ENCODE data around the gene NEDD9.

Gene NEDD9

DNA sequence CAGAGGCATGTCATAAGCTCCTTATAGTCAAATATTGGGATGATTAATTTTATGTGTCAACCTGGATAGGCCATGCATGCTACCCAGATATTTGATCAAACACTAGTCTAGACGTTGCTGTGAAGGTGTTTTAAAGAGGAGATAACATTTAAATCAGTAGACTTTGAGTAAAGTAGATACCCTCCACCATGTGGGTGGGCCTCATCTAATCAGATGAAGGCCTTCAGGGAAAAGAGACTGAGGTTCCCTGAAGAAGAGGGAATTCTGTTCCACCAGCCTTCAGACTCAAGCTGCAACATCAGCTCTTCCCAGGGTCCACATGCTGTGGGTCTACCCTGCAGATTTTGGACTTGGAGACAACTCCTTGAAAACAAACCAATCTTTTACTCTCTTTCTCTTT is 11.4 kb upstream of the NEDD9 start:
- DNase-seq (ENCODE audit: low spot score) (no peak), ATAC-seq (ENCODE audit: low read depth) (no peak)
- no peaks in the 10 kb centered on the region for H3K36me3 ChIP-seq (ENCODE audit: low read depth)
- H3K4me1 ChIP-seq (ENCODE audit: insufficient read depth, poor library complexity, severe bottlenecking): no peaks in the 10 kb centered on the region
- H3K27me3 ChIP-seq (ENCODE audit: insufficient read depth, poor library complexity, severe bottlenecking): no peaks in the 10 kb centered on the region
- H3K4me3 ChIP-seq (ENCODE audit: severe bottlenecking): no peak overlapping the region
- no peaks in the 10 kb centered on the region for H3K9me3 ChIP-seq (ENCODE audit: severe bottlenecking)
- TF ChIP-seq, protein P1, sequence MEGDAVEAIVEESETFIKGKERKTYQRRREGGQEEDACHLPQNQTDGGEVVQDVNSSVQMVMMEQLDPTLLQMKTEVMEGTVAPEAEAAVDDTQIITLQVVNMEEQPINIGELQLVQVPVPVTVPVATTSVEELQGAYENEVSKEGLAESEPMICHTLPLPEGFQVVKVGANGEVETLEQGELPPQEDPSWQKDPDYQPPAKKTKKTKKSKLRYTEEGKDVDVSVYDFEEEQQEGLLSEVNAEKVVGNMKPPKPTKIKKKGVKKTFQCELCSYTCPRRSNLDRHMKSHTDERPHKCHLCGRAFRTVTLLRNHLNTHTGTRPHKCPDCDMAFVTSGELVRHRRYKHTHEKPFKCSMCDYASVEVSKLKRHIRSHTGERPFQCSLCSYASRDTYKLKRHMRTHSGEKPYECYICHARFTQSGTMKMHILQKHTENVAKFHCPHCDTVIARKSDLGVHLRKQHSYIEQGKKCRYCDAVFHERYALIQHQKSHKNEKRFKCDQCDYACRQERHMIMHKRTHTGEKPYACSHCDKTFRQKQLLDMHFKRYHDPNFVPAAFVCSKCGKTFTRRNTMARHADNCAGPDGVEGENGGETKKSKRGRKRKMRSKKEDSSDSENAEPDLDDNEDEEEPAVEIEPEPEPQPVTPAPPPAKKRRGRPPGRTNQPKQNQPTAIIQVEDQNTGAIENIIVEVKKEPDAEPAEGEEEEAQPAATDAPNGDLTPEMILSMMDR (IDR thresholded peaks at IDR 0.05; ENCODE audit: poor library complexity, severe bottlenecking): no peak
- H3K27ac ChIP-seq (ENCODE audit: poor library complexity, severe bottlenecking): no peak overlapping the region

DNA sequence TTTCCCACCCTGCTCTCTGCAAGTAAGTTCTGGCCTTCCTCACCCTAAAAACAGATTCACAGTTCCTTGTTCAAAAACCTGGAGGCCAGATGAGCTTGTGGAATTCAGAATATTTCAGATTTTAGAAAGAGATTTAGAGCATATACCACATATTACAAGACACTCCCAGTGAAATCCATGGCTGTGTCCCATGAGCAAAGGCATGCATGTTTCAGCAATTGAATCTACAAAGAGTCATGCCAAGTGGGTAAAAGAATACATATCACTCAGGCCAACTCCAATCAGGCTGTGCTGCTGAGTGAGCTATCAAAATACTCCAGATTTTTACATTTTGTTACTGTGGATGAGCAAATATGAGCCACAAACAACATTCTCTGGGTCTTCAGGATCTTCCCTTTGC is 10.2 kb upstream of the NEDD9 start:
- no peaks in the 10 kb centered on the region for H3K36me3 ChIP-seq (ENCODE audit: low read depth)
- H3K27ac ChIP-seq (ENCODE audit: poor library complexity, severe bottlenecking): no peak overlapping the region
- H3K4me1 ChIP-seq (ENCODE audit: insufficient read depth, poor library complexity, severe bottlenecking): no peaks in the 10 kb centered on the region
- H3K9me3 ChIP-seq (ENCODE audit: severe bottlenecking): no peaks in the 10 kb centered on the region
- H3K4me3 ChIP-seq (ENCODE audit: severe bottlenecking): no peak overlapping the region
- TF ChIP-seq, protein P1 (IDR thresholded peaks at IDR 0.05; ENCODE audit: poor library complexity, severe bottlenecking): no peak
- no peak for DNase-seq (ENCODE audit: low spot score)
- no peaks in the 10 kb centered on the region for H3K27me3 ChIP-seq (ENCODE audit: insufficient read depth, poor library complexity, severe bottlenecking)
- no peak for ATAC-seq (ENCODE audit: low read depth)

DNA sequence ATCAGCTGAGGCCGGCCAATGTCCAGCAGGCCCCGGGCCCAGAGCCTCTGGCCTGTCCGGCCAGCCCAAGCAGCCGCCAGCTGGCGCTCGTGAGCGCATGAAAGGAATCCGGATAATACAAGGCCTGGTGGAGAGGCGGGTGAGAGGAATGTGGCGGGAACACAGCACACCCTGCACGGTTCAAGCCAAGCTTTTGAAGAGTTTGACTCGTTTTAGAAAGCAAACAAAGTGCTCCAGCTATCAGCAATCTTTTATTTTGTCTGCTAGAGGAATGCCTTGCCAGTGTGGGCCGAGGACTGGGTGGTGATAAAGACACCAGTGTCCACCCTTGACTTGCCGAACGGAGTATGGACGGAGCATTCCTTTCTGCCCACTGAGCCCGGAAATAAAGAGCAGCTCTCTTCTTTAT is 9.3 kb upstream of the NEDD9 start:
- DNase-seq (ENCODE audit: low spot score): no peak
- no peak overlapping the region for H3K4me3 ChIP-seq (ENCODE audit: severe bottlenecking)
- no peaks in the 10 kb centered on the region for H3K9me3 ChIP-seq (ENCODE audit: severe bottlenecking)
- no peaks in the 10 kb centered on the region for H3K36me3 ChIP-seq (ENCODE audit: low read depth)
- no peaks in the 10 kb centered on the region for H3K27me3 ChIP-seq (ENCODE audit: insufficient read depth, poor library complexity, severe bottlenecking)
- no peak for ATAC-seq (ENCODE audit: low read depth)
- TF ChIP-seq, protein P1 (IDR thresholded peaks at IDR 0.05; ENCODE audit: poor library complexity, severe bottlenecking): no peak
- H3K27ac ChIP-seq (ENCODE audit: poor library complexity, severe bottlenecking): no peak overlapping the region
- no peaks in the 10 kb centered on the region for H3K4me1 ChIP-seq (ENCODE audit: insufficient read depth, poor library complexity, severe bottlenecking)

DNA sequence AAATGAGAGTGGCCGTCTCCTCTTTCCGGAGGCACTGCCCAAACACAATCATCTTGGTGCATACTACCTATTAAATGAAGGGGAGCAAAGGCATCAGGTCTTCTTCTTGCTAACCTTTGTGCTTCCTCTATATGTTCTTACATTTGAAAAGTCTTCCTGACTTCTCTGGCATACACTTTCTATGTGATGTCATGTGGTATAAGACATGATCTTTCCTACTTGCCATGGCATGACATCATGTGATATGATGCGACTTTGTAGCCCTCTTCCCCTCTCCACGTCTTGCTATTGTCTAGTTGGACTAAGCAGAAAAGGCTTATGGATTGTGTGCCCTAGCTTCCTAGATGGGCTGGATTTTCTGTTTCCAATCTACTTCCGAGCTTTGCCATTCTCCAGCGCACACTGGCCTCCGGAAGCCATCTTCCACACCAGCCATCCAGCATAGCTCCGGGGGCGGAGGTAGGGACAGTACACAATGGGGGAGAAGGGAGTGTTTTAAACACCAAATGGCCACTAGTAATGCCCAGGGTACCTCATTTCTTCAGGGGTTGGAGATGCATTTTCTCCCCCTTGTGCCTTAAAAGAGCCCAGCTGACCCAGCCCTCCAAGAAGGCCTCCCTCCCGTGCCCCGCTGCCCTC is 8.8 kb upstream of the NEDD9 start:
- DNase-seq (ENCODE audit: low spot score) (no peak), ATAC-seq (ENCODE audit: low read depth) (no peak)
- no peaks in the 10 kb centered on the region for H3K9me3 ChIP-seq (ENCODE audit: severe bottlenecking)
- H3K4me1 ChIP-seq (ENCODE audit: insufficient read depth, poor library complexity, severe bottlenecking): peaks cover 2% of the 10 kb centered on the region
- TF ChIP-seq, protein P1 (IDR thresholded peaks at IDR 0.05; ENCODE audit: poor library complexity, severe bottlenecking): no peak
- no peaks in the 10 kb centered on the region for H3K36me3 ChIP-seq (ENCODE audit: low read depth)
- H3K27me3 ChIP-seq (ENCODE audit: insufficient read depth, poor library complexity, severe bottlenecking): no peaks in the 10 kb centered on the region
- no peak overlapping the region for H3K27ac ChIP-seq (ENCODE audit: poor library complexity, severe bottlenecking)
- no peak overlapping the region for H3K4me3 ChIP-seq (ENCODE audit: severe bottlenecking)

DNA sequence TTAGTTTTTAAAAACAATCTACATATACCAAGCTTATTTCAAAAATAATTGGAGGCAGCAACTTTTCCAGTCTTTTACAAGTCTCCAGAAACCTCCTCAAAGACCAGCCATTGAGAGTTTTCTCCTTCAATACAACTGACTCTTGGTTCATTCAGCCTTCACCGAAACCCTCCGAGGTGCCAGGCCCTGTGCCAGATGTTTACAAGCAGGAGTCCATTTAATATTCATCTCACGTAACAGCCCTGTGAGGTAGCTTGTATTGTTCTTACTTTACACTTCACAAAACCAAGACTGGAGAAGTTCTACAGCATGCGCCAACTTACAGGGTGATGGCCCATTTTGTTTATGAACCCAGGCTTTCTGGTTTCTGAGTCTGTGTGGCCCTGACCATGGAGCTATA is 5.5 kb upstream of the NEDD9 start:
- TF ChIP-seq, protein P1 (IDR thresholded peaks at IDR 0.05; ENCODE audit: poor library complexity, severe bottlenecking): no peak
- H3K4me1 ChIP-seq (ENCODE audit: insufficient read depth, poor library complexity, severe bottlenecking): peaks cover 6% of the 10 kb centered on the region
- ATAC-seq (ENCODE audit: low read depth): no peak

More for the DNA sequence above, 5.5 kb upstream of the NEDD9 start:
- DNase-seq (ENCODE audit: low spot score): no peak
- Histone ChIP-seq H3K4me3 (ENCODE audit: severe bottlenecking) (no peak overlapping the region), H3K27ac (ENCODE audit: poor library complexity, severe bottlenecking) (no peak overlapping the region), H3K27me3 (ENCODE audit: insufficient read depth, poor library complexity, severe bottlenecking) (no peaks in the 10 kb centered on the region), H3K9me3 (ENCODE audit: severe bottlenecking) (no peaks in the 10 kb centered on the region), H3K36me3 (ENCODE audit: low read depth) (no peaks in the 10 kb centered on the region)
